ENCODE results near the gene DEPP1.

The DEPP1 gene

DNA sequence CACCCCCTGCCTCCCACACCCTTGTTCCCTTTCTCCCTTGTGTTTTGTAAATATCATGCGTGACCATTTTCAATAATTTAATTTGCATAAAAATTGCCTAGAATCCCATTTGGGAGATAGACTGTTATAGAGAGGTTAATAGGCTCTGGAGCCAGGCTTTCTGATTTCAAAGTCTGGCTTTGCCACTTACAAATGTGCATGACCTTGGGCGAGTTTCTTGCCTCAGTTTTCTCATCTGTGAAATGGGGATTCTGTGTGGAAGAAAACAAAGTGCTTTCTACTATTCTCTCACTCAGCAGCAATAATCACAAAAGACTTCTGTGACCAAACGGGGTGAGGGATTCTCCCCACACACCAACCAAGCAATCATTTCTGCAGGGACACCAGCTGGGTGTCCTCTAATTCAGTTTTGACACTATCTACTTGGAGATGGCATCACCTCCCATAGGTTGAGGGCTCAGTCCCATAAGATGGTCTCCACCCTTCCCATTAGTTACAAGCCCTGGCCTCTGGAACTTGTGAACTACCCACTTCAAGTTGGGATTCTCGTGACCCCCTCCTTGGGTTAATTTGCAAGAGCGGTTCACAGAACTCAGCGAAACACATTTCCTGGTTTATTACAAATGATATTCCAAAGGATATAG, 18.6 kb upstream of the DEPP1 start:
- TF ChIP-seq CTCF (IDR thresholded peaks at IDR 0.05; ENCODE audit: low read depth, low read length), result no peak

DNA sequence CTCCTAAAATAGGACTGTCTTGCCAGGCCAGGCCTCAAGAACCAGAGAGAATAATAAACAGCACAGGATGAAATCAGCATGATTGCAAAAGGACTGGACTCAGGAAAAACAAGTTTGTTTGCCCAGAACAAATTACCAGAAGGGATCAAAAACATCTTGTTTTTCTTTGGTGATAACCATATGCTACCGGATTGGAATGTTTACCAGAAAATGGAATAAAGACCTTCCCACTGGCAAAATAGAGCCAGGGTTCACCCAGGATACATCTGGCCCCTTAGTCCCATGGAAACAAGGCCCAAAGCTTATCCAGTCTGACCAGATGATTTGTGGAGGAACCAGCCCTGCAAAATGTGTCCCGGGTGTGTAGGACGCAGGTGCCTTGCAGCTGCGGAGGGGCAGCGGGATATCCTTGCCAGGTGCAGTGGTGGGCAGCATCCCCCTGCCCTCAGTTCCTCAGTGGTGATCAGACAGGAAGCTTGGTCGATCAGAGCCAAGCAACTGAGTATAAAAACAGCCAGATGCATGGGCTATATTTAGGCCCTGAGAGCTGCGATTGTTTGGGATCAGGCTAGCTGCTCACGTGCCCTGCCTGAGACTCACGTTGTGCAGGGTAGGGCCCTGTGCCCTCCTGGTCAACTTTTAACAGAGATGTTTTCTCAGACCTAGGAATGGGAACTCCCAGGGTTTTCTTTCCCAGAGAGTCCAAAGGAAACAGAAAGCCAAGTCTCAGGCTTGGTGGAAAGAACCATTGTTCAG, 17.5 kb upstream of the DEPP1 start:
- DNase-seq (ENCODE audit: extremely low read depth, low read depth), result peak; percentile 75
- no peak for TF ChIP-seq CTCF (IDR thresholded peaks at IDR 0.05; ENCODE audit: low read depth, low read length)

More for the DNA sequence above, 18.6 kb upstream of the DEPP1 start:
- no peak for DNase-seq (ENCODE audit: extremely low read depth, low read depth)

DNA sequence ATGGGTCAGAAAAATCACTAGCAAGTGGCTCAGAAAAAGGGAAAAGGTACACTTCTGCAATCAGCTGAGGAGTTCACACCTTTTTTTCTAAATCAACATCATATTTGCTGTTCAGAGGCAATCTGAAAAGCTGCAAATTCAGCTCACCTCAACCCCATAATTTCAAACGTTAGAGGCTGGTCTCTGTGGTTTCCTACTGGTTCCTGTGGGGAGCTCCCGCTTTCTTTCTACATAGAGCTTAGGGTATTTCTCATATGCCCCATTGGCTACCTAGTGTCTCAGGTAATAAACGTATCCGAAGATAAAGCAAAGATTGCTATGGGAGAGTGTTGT, 16.9 kb upstream of the DEPP1 start:
- no peak for DNase-seq (ENCODE audit: extremely low read depth, low read depth)
- no peak for TF ChIP-seq CTCF (IDR thresholded peaks at IDR 0.05; ENCODE audit: low read depth, low read length)

DNA sequence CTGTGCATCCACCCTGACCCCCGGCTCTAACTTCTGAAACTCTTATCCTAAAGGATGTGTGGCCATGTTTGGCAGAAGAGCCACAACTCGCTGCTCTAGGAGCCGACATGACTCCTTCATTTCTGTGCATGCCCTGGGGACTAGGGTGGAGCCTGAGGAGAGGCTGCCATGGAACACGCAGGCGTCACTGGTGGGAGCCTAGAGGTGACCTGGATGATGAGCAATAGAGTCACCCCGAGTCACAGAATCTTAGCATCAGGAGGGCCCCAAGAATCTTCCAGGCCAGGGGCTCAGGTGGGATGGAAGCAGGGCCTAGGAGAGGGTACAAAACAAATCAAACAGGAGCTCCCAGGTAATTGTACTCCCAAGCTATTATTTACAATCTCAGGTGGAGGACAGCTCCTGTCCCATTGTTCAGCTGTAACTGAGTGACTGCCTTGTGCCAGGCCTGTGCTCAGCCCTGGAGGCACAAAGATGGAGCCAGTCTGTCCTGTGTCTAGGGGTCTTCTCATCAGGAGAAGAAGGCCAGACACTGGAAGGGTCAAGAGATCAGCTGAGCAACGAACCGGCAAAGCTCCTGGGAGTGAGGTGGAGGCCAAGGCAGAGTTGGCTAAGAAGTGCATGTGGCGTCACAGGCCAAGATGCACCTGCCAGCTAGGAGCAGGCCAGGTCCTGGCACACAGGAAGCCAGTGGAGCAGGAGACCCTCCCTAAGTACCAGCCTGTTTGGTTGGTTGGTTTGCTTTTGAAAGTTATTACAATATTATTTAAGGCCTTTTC, 16.3 kb upstream of the DEPP1 start:
- no peak for DNase-seq (ENCODE audit: extremely low read depth, low read depth)
- no peak for TF ChIP-seq CTCF (IDR thresholded peaks at IDR 0.05; ENCODE audit: low read depth, low read length)

- DNase-seq (ENCODE audit: extremely low read depth, low read depth), result peak; percentile 54
- TF ChIP-seq CTCF (IDR thresholded peaks at IDR 0.05; ENCODE audit: low read depth, low read length), result no peak
These were observed 15.5 kb upstream of the DEPP1 start for GRCh38 chr10:44993922-44994751.

DNA sequence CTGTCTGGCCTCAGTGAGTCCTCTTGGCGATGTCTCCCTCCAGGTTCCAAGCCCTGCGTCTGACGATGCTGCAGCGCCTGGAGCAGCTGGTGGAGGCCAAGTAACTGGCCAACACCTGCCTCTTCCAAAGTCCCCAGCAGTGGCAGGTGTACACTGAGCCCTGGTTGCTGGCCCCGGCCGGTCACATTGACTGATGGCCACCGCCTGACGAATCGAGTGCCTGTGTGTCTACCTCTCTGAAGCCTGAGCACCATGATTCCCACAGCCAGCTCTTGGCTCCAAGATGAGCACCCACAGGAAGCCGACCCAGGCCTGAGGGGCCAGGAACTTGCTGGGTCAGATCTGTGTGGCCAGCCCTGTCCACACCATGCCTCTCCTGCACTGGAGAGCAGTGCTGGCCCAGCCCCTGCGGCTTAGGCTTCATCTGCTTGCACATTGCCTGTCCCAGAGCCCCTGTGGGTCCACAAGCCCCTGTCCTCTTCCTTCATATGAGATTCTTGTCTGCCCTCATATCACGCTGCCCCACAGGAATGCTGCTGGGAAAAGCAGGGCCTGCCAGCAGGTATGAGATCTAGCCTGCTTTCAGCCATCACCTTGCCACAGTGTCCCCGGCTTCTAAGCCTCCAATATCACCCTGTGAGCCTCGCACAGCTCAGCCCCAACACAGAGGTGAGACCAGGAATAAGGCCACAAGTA, 14.8 kb upstream of the DEPP1 start:
- no peak for TF ChIP-seq CTCF (IDR thresholded peaks at IDR 0.05; ENCODE audit: low read depth, low read length)
- no peak for DNase-seq (ENCODE audit: extremely low read depth, low read depth)

Measured in AG09319 (cell line).